Right lung (tissue), 5 donors: ENCODE measurements around the gene FOSL1. TPM values are rescaled to one million over a fixed set of nuclear protein-coding genes. Genes with fewer than 3 reads are reported as not detected.
A peak's percentile ranks its signal among the peaks of the same experiment; 100 is the strongest.
"Not testable (repeated sequence)": the region's sequence is repeated elsewhere in the genome, so short reads cannot be mapped to it uniquely, and the experiment has no call there.

Experiments used
- DNase-seq, 2 donors: peaks; one replicate each; pipeline ENCODE4 v3.0.0-alpha.2; 2013
- polyA plus RNA-seq, 5 donors: library from polyadenylated mRNA; unstranded; fragments of 120-200 nt; gene quantifications; one replicate each; pipeline versions ENCODE4 v1.2.1 to v1.2.3, GENCODE V29; 2013; ENCODE audit warnings: inconsistent platforms in 1 of 5, low replicate concordance in 1 of 5; ENCODE audit not compliant: insufficient read length in 5 of 5, insufficient read depth in 1 of 5

FOSL1 gene
- polyA plus RNA-seq, 5 donors: 0.12 to 0.19 (median 0.13) TPM; not detected in 2

- no peak for DNase-seq
Measured at GRCh38 chr11:65896034-65896999, 3.9 kb downstream of the FOSL1 start.

GRCh38 chr11:65895482-65895981, 4.7 kb downstream of the FOSL1 start:
- no peak for DNase-seq

GRCh38 chr11:65894034-65894591, 6.1 kb downstream of the FOSL1 start:
- no peak for DNase-seq

GRCh38 chr11:65892661-65893317, 7.4 kb downstream of the FOSL1 start:
- DNase-seq: no peak

- DNase-seq: not testable (repeated sequence)
Measured at GRCh38 chr11:65892137-65892540, 8.0 kb downstream of the FOSL1 start.

GRCh38 chr11:65891219-65892136, 8.7 kb downstream of the FOSL1 start:
- DNase-seq: no peak

GRCh38 chr11:65890324-65891218, 9.6 kb downstream of the FOSL1 start, which contains the start of gene CCDC85B:
Gene CCDC85B, plus strand, starts transcription at chr11:65890673. Its CDS starts 111 bp downstream, at chr11:65890784.
- DNase-seq: peak; percentile 96 to 98

- peak; percentile 97 for DNase-seq
Measured at GRCh38 chr11:65888163-65888814, 11.9 kb downstream of the FOSL1 start, which contains the start of gene FIBP. Gene FIBP, minus strand, starts transcription at chr11:65888471. Its CDS starts 53 bp downstream, at chr11:65888418.

- no peak for DNase-seq
Measured at GRCh38 chr11:65887723-65888162, 12.4 kb downstream of the FOSL1 start.

- no peak for DNase-seq
Measured at GRCh38 chr11:65886826-65887722, 13.1 kb downstream of the FOSL1 start.

- no peak for DNase-seq
Measured at GRCh38 chr11:65885808-65886536, 14.2 kb downstream of the FOSL1 start.

- DNase-seq: no peak
Measured at GRCh38 chr11:65885231-65885630, 15.0 kb downstream of the FOSL1 start.

- DNase-seq: peak in 1 of 2 donors; percentile 66
Measured at GRCh38 chr11:65884716-65885092, 15.5 kb downstream of the FOSL1 start.

- DNase-seq: no peak
Measured at GRCh38 chr11:65883786-65884715, 16.1 kb downstream of the FOSL1 start.

- no peak for DNase-seq
Measured at GRCh38 chr11:65883058-65883761, 17.0 kb downstream of the FOSL1 start.
